Smooth muscle cell of the brain vasculature (primary cell): Measurements from ENCODE around the gene MRPL28.
"Not testable (repeated sequence)": the region's sequence is repeated elsewhere in the genome, so short reads cannot be mapped to it uniquely, and the experiment has no call there.

Source experiments
- DNase-seq: peaks from one replicate; pipeline ENCODE4 v3.0.0-alpha.2; 2012; ENCODE audit warnings: low read depth, low spot score

Gene MRPL28

DNA sequence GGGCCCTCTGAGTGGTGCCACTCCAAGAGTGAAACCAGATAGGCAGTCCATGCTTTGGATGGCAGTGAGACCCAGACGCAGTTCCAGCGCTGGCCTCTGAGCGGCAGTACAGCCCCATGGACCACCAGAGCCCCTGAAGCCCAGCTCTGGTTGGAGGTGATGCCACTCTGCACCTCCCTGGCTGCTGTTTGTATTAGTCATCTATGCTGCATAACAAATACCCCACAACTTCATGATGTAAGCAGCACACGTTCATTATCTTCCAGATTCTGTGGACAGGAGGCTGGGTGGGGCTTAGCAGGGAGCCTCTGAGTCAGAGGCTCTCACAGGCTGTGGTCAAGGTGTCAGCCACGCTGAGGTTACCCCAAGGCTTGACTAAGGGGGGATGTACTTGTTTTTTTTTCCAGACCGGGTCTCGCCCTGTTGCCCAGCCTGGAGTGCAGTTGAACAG is 21.6 kb upstream of the MRPL28 start:
- no peak for DNase-seq

DNA sequence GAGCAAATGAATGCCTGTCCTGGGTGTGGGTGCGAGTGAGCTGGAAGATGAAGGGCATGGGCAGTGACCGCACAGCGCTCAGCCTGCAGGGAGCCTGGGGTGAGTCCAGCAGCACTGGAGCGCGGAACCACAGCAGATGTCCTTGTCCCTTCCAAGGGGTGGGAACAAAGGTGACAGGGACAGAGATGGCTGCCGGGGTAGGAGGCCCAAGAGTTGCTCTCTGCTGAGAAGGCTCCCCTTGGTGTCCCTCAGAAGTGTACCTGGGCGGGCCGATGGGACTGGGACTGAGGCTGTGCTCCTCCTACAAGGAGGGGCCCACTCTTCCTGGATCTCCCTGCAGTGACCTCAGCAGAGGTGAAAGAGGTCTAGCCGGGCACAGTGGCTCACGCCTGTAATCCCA is 19.0 kb upstream of the MRPL28 start:
- DNase-seq, result no peak

DNA sequence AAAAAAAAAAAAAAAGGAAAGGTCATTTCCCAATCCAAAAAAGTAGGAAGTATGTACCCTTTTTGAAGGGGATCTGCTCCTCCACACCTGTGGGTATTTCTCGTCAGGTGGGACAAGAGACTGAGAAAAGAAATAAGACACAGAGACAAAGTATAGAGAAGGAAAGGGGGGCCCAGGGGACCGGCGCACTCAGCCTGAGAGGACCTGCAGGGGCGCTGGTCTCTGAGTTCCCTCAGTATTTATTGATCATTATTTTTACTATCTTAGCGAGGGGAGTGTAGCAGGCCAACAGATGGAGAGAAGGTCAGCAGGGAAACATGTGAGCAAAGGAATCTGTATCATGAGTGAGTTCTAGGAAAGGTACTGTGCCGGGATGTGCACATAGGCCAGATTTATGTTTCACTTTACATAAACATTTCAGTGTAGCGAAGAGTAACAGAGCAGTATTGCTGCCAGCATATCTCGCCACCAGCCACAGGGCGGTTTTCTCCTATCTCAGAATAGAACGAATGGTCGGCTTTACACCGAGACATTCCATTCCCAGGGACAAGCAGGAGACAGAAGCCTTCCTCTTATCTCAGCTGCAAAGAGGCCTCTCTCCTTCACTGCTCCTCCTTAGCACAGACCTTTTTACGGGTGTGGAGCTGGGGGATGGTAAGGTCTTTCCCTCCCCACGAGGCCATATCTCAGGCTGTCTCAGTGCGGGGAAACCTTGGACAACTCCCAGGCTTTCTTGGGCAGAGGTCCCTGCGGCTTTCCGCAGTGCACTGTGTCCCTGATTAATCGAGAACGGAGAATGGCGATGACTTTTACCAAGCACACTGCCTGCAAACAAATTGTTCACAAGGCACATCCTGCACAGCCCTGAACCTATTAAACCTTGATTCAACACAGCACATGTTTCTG is 17.7 kb upstream of the MRPL28 start:
- DNase-seq, result not testable (repeated sequence)

DNA sequence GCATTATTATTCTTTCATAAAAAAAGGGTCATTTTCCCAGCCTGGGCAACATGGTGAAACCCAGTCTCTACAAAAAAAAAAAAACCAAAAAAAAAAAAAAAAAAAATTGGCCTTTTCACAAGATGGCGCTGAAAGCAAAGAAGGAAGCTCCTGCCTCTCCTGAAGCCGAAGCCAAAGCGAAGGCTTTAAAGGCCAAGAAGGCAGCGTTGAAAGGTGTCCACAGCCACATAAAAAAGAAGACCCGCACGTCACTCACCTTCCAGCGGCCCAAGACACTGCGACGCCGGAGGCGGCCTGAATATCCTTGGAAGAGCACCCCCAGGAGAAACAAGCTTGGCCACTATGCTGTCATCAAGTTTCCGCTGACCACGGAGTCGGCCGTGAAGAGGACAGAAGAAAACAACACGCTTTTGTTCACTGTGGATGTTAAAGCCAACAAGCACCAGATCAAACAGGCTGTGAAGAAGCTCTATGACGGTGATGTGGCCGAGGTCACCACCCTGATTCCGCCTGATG is 16.4 kb upstream of the MRPL28 start:
- DNase-seq, result no peak

DNA sequence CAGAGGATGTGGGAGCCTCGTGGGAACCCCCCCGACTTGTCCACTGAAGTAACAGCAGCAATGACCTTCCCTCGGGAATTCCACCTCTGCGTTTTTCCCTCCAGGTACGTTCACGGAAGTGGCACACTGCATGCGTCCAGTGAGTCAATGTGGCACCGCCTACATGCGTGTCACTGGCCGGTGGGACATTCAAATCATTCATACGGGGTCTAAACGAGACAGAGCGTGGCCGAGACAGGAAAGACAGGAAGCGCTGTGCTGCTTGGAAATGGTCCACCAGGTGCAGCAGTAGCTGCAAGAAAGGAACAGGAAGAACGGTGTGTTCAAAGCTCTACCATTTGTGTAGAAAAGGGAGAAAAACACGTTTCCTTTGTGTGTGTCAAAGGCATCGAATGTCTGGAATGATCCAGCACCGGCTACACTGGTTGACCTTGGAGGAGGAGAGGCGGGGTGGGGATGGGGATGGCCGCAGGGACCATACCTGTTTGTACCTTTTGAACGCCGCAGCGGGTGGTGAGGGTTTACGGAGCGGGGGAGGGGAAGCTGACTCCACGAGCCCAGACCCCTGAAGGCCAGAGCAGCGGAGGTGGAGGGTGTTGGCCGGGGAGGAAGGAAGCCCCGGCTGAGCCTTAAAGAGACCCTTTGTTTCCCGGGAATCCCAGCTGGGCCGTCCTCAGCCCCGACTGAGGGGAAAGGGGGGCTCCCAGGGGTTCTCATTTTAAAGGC is 13.2 kb upstream of the MRPL28 start:
- DNase-seq, result no peak

DNA sequence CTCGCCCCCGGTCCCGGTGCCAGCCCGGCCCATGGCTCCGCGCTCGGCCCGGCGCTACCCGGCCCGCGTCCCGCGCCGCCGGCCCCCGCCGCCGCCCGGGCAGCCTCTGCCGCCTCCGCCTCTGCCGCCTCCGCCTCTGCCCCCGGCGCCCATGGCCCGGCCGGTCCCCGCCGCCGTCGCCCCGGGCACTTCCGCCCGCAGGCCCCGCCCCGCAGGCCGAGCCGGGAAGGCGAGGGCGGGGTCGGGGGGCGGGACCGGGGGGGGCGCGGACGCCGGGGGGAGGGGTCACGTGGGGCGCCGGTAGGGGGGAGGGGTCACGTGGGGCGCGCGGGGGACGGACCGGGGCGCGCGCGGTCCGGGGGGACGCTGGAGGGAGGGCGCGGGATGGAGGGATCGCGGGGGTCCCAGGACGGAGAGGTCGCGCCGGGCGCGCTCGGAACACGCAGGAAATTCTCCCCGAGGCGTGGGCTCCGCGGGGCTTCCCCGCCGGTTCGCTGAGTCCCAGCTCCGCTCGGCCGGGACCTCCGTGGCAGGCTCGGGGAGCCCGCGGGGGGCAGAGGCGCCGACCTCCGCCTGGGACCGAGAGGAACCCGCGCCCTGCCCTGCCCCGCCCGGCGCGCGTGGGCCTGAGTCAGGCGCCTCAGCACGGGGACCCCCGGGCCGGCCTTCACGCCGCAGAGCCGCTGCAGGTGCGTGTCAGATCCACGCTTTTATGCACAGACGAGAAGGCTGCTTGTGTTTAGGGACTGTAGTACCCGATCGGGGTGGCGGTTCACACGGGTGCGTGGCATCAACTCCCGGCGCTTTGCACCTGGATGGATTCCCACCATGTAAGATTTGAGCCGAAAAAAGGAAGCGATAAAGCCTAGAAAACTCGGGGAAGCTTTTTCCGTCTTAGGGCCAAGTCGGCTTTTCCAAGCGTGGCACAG is 11.7 kb upstream of the MRPL28 start, which contains the start of gene PGAP6:
Gene PGAP6 (minus strand): TSS at position 190 of the 929 bp plus-strand sequence. CDS start 157 bp downstream, at position 33.
- DNase-seq, result no peak

DNA sequence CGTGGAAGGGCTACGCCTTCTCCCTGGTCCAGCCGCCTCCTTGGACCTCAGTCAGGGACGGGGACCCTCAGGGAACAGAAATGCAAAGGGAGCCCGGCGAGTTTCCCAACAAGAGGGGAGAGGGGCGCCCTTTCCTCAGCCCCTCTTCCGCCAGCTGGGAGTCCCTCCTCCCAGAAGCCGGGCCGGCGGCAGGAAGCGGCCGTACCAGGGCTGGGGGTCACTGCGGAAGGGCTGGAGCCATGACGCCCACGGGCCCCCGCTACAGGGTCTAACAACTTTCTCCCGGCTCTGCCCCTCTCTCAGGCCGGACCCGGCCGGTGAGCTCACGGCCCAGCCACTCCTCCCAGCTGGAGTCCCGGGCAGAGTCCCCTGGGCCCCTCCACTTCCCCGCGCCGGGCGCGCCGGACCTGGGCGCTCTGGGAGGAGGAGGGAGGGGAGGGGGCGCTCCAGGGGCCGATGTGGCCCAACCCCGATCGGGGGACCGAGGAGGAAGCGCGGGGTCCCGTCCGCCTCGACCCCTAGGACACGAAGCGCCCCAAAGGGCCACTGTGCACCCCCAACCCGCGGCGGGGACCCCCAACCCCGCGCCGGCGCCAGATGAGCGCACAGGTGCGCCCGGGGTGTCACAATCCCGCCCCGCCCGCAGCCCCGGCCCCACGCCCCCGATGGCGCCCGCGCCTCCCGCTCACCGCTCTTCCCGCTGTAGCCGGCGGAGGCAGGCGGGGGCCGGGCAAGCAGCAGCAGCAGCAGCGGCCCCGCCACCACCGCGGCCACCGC is 10.9 kb upstream of the MRPL28 start:
- no peak for DNase-seq

DNA sequence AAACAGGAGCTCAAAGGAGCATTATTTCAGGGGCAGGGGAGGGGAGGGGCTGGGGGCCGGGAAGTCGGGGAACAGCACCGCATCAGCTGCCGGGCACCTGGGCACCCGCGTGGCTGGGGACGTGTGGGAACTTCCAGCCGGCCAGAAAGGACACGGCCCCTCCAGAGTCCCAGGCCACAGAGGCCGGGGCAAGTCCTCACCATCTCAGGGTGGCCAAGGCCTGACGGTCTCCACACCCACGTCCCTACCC is 10.3 kb upstream of the MRPL28 start:
- DNase-seq, result no peak

DNA sequence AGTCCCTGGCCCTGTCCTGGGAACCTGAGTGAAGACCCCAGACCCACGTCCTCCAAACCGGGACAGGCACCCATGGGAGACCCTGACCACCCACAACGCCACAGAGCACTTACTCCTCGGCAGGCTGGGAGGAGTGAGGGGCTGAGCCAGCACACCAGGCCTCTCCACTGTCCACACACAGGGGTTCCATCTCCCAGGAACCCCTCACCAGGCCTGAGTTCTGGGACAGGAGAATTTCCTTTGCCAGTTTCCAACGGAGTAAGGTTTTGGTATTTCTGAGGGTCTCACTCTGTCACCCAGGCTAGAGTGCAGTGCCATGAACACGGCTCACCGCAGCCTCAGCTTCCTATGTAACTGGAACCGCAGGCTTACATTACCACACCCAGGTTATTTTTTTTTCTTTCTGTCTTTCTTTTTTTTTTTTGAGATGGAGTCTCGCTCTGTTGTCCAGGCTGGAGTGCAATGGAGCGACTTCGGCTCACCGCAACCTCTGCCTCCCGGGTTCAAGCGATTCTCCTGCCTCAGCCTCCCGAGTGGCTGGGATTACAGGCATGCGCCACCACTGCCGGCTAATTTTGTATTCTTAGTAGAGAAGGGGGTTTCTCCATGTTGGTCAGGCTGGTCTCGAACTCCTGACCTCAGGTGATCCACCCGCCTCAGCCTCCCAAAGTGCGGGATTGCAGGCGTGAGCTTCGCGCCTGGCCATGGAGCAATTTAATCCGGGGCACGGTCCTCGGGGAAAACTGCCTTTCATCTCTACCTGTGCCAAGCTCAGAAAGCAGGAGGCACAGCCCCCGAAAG is 9.8 kb upstream of the MRPL28 start:
- no peak for DNase-seq

DNA sequence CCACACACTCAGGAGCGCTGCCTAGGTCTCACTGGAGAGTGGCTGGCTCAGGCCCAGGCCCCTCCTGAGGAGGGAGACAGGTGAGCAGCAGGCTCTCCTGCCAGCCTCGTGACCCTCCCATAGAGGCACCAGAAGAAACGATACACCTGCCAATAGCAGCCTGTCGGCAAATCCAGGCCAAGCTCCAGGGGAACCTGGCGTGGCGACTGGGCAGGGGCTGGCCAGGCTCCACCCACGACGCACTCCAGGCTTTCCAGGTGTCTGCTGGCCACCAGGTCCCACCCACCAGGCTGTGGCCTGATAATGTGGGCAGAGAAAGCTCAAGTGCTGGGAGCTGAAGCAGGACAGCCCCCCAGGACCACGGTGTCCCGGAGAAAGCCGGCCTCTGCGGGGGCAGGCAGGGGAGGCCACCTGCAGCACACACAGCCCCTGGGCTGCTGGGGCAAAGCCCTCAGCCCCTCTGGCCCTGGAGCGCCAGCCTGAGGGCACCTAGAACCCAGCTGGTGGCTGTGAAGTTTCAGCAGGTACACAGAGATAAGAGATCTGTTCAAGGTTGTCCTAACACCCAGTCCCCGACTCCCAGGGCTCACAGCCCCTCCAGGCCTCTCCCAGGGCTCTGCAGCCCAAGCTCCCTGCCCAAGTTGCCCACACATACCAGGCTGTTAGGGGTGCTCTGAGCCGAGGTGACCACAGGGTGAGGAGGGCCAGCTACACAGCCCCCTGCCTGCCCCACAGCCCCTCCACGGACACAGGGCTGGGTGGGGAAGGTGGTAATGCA is 9.0 kb upstream of the MRPL28 start:
- DNase-seq, result no peak

DNA sequence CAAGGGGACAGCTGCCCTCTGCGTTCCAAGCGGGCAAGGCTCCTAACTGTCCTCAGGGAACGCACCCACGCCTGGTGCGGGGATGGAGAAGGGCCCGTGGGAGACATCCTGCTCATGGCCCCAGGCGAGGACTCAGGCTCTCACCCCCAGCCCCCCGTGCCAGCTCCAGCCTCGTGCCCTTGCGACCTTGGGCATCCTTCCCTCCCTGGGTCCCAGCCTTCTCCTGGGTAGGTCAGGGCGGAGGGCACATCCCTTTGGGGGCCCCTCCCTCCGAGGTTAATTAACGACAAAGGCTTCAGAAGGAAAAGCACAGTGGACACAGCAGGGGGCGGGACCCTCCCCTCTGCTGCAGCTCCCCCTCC is 8.5 kb upstream of the MRPL28 start:
- no peak for DNase-seq

DNA sequence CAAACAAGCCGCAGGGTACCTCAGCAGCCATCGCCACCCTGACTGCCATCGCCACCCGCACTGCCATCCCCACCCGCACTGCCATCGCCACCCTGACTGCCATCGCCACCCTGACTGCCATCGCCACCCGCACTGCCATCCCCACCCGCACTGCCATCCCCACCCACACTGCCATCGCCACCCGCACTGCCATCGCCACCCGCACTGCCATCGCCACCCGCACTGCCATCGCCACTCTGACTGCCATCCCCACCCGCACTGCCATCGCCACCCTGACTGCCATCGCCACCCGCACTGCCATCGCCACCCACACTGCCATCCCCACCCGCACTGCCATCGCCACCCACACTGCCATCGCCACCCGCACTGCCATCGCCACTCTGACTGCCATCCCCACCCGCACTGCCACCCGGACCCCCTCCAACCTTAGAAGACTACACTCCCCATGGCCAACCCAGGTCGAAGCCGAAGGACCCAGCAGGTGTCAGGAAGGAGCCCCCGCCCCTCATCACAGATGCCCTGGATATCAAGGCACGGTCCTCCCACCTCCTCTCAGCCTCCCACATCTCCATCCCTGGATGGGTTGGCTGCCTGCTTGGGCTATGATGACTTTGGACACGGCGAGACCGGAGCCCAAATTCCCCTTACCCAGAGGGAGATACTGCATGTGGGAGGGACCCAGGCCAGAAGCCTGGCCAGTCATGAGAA is 7.9 kb upstream of the MRPL28 start:
- not testable (repeated sequence) for DNase-seq

DNA sequence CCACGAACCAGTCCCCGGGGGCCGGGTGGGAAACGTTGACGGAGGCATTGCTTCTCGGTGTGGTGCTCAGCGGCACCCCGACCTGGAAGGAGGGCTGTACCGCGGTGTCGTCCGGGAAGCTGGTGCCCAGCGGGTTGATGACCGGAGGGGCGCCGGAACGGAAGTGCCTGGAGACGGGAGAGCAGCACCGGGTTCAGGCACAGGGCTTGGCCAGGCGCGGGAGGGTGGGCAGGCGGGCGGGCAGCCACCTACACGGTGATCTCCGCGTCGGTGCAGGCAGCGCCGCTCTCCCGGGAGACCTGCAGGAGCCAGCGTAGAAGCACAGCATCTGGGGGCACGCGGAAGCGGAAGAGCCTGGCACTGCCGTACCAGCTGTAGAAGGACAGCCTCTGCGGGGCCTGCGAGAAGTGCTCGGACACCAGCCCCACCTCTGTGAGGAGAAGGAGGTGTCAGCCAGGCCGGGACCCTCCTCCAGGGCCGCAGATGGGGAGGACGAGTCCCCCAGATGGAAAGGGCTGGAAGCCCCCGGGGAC is 7.1 kb upstream of the MRPL28 start:
- DNase-seq, result no peak

DNA sequence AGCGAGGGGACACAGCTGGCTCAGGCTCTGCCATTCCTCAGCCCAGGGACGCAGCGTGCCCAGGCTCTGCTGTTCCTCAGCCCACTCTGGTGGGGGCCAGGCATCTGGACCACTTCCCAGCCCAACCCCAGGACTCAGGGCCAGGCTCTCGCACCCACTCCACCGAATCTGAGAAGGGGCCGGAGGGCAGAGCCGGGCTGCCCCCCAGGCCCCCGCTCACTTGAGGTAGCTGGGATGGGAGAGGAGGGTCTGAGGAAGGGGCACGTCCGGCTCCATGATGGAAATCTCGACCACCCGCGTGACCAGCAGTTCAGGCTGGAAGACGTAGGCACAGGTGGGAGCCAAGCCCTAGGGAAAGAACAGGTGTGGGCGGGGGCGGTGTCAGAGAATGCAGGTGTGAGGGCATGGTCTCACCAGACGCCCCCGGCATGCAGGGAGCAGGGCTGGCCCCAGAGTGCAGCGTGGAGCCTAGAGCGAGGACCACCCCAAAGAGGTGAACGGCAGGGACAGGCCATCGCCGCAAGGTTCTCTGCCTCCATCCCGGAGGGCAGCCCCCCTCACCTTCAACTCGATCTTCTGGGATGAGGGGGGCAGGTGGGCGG is 6.6 kb upstream of the MRPL28 start:
- DNase-seq, result no peak

DNA sequence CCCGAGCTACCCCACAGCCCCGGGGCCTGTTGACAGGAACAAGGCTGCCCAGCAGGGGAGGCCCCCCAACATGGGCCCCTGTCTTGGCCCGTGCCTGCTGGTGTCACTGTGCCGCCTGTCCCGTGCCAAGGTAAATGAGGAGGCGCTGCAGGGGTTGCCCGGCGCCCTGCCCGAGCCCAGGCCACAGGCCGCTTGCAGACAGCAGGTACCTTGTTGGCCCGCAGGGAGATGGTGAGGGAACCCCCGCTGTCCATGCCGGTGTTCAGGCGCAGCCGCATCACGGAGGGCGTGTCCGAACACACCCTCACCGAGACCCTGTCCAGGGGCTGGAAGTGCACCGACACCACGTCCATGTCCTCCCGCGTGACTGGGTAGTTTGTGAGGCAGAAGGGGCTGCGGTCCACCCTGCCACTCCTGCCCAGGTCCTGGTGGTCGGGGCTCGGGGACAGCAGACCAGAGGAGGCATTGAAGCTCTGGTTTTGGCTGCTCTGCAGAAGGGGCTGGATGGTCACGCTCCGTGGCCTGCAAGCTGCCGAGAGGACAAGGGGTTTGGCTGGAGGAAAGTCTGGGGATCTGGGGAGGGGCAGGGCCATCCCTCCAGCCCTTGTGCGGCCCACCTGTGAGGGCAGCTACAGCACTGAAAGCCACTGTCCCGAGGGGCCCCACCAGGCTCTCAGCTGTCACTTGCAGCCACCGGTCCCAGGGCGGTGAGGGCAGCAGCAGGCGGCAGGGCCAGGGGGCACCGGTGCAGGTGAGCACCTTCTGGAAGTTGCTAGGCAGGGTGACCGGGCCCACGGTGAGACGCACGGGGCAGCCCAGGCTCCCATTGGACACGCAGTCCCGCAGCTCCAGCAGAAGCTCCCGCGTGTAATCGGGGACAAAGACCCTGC is 5.8 kb upstream of the MRPL28 start:
- DNase-seq, result no peak

DNA sequence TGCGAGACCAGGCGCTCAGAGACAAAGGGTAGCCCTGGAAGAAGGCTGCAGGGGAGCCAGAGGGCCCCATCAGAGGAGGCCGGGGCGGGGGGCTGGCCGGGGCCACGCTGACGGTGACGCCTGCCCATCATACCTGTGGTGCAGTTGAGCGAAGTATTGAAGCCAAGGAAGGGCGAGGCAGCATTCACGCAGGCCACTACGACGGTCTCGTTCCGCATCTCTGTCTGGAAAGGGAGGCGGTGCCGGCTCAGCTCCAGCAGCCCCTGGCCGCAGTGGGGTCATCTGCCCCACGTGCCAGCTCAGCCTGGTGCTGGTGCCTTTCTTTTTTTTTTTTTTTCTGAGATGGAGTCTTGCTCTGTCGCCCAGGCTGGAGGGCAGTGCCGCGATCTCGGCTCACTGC is 4.9 kb upstream of the MRPL28 start:
- DNase-seq, result no peak

DNA sequence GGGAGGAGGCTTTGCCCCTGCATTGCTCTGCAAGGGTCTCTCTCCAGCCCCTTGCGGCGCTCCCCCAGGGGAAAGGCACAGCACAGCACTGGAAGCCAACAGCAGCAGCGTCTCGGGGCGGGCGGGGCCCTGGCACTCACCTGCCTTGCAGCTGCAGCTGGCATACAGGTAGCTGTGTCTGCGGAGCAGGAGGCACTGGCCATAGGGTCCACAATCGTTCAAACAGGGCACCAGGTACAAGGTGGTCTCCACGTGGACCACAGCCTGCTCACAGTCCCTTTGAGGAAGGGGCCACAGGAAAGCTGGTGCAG is 4.2 kb upstream of the MRPL28 start:
- no peak for DNase-seq
